KG1 (cell line): Measurements from ENCODE around the gene CDC45.

Experiments
- DNase-seq: peaks from one replicate; lab custom pipeline; 2025; lab: John Stamatoyannopoulos, UW

The CDC45 gene

DNA sequence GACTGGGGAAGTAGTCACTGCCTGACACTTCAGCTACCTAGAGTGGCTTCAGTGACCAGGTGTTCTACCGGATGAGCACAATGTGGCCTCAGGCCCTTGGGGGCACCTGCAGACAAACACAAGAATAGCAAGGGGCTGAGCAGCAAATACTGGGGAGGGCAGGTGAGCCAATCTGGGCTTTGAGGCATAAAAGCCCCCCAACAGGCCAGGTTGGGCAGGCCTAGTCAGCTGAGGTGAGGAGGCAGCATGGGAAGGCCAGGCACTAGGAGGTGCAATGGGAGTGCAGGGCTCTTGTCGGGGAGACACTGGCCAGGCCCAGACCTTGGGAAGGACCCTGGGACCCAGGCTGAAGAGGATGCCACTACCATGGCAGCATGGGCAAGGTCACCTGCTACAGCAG lies 9.7 kb upstream of the CDC45 start:
- no peak for DNase-seq

DNA sequence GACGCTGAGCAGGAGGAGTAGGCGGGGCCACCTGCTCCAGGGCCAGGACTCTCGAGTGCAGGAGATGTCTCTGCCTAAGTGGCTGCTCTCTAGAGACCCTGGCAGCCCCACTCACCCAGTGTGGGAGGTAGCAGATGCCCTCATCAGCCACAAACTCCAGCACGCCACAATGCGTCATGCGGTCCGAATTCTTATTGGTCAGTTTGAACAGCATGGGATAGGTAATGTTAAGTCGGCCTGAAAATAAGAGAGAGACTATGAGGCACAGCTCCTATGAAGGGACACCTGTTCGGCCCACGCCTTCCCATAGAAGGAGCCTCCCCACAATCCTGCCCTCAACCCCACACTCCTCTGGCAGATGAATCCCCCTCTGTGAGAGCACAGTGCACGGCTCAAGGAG lies 8.1 kb upstream of the CDC45 start:
- no peak for DNase-seq

DNA sequence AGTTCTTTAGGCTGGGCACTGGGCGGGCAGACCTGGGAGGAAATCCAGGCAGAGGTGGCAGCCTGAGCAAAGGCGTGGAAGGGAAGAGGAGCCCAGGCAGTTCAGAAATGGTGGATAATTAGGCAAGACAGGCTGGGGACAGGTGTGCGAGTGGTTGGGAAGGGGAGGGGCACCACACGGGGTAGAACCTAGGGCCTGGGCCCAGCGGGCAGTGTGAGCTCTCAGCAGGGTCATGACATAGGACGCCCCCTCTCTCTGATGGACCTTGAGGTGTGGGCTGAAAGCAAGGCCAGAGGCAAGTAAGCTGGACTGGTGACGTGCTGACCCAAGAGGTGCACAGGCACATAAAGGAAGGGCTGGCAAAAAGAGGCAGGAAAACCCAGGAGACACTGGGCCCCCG lies 7.5 kb upstream of the CDC45 start:
- no peak for DNase-seq

DNA sequence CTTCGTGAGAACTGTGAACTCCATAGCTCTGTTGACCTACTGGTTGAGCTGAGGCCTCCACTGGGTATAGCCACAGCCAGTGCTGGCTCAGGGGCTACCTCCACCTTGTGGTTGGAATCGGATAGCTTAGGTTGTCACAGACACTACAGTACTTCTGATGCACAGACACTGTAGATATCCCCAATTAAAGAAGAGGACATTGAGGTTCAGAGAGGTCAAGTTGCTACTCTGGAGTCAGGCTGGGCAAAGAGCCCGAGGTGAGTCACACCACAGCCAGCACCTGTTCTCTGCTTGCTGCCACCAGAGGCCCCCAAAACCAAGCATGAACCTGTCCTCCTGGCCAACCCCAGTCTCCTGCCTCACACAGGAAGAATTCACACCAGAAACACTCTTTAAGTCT lies 6.1 kb upstream of the CDC45 start:
- no peak for DNase-seq

DNA sequence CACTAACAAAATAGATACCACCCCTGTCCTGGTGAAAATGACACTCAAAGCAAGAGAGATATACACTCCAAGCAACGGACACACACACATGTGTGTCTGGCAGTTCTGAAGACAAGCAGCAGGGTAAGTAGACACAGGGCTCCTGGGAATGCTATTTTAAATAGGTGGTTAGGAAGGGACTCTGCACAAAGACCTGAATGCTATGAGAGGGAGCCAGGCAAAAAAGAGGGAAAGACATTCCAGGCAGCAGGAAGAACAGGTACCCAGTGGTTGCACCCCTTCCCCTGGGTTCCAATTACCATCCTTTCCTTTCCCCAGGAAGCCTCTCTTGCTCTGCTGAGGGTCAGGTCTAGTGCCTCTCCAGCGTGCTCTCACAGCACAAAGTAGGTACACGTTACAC lies 3.7 kb upstream of the CDC45 start:
- DNase-seq = no peak

DNA sequence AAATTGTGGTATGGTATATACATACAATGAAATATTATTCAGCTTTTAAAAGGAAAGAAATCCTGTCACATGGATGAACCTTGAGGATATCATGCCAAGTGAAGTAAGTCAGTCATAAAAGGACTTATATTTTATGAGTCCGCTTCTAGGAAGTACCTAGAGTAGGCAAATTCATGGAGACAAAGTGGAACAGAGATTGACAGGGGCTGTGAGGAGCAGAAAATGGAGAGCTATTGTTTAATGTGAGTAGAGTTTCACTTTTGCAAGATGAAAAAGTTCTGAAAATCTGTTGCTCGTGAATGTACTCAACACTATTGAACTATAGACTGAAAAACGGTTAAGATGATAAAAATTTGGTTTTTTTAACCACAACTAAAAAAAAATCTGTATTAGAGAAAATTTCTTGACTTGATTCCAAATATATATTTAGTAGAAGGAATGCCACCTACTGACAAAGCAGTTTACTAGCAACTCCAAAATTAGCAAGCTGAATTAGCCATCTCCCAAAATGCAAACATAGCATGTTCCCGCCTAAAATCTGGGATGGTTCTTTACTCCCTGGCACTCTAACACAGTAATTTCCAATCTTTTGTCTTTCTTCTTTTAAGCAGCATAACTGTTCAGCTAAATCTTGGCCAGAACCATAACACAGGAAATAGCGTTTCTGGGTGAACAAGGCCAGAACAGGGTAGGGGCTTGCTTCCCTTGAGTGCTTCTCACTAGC lies 2.2 kb upstream of the CDC45 start:
- DNase-seq = peak; percentile 4

- DNase-seq = no peak
These were observed 1.4 kb upstream of the CDC45 start for GRCh38 chr22:19478045-19478900.

DNA sequence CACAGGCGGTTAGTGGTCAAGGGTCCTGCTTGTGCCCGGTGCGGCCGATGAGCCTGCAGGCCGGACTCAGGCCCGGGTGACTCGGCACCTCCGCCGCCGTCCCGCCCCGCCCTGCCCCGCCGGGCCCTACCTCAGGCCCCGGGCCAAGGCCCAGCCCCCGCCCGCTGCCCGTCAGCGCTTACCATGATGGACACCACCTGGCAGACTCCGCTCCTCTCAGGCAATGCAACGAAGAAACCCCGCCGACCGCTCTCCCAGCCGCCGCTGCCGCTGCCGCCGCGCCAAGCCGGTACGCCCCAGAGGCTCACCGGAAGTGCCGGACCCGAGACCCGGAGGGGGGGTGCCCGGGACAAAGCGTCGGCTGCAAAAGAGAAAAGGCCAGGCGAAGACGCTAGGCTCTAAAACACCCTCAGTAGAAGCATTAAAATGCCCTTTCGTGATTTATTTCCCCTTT lies 792 bp upstream of the CDC45 start, which contains the start of gene UFD1:
Gene UFD1, minus strand, starts transcription at position 293 of the 454 bp plus-strand sequence. Its CDS starts 108 bp downstream, at position 185.
- DNase-seq = peak; percentile 96

DNA sequence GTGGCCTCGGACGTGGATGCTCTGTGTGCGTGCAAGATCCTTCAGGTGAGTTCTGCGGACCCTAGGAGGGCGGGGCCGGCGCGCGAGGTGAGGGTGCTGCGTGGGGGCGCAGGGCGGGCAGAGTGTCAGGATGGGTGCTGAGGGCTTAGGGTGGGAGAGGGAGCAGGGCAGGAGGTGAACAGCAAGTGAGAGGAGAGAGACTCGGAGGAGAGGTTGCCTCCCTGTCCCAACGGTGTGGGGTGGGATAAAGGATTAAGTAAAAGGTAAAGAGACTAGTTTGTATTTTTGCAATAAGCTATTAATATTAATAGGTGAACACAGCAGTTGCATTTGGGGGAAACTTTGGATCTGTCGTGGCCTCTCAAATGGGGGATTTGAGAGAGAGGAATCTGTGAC lies 451 bp downstream of the CDC45 start:
- no peak for DNase-seq

GRCh38 chr22:19480789-19481188 lies 1.1 kb downstream of the CDC45 start:
- no peak for DNase-seq

- no peak for DNase-seq
These were observed 2.6 kb downstream of the CDC45 start for GRCh38 chr22:19482297-19482696.

- DNase-seq = no peak
These were observed 3.9 kb downstream of the CDC45 start for GRCh38 chr22:19483481-19484244.

GRCh38 chr22:19488285-19488684 lies 8.6 kb downstream of the CDC45 start:
- DNase-seq = no peak

GRCh38 chr22:19488884-19489843 lies 9.4 kb downstream of the CDC45 start:
- DNase-seq = no peak

GRCh38 chr22:19490628-19491230 lies 11.0 kb downstream of the CDC45 start:
- DNase-seq = no peak

GRCh38 chr22:19492504-19493174 lies 12.9 kb downstream of the CDC45 start:
- DNase-seq = no peak

DNA sequence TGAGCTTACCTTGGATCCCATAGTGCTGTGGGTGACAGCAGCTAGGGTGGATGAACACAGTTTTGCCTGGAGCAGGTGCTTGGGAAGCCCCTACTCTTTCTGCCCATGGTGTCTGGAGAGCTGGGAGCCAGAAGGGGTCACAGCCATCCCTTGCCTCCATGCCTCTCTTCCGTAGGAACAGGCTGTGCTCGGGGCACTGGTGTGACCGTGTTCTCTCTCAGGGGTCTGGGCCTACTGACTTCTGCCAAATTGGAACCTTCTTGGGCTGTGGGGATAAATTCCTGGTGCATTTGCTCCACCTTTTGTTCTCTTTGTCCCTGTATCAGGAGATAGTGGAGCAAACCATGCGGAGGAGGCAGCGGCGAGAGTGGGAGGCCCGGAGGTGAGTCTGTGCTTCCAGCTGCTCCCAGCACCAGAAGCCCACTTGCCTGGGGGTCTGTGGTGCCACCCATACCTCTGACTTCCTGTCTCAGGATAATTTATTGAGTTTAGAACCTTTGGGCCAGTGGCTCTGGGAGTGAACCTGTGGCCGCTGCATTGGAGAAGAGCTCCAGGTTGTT lies 14.4 kb downstream of the CDC45 start:
- no peak for DNase-seq

DNA sequence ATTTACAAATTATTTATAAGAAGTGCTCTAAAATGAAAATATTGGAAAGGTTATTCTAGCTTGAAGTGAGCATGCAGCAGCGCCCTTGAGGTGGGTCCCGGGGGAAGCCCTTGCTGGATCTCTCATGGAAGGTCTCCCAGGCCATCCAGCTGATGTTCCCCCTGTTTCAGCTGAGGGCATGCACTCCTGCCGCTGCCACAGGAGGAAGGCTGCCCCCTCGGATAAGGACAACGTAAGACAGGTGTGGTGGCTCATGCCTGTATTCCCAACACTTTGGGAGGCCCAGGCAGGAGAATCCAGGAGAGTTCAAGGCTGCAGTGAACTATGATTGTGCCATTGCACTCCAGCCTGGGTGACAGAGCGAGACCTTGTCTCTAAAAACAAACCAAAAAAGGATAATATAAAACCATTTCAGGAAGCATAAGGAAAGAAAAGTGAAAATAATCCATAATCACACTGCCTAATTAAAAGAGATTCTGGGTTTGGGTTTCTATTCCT lies 15.0 kb downstream of the CDC45 start:
- no peak for DNase-seq

DNA sequence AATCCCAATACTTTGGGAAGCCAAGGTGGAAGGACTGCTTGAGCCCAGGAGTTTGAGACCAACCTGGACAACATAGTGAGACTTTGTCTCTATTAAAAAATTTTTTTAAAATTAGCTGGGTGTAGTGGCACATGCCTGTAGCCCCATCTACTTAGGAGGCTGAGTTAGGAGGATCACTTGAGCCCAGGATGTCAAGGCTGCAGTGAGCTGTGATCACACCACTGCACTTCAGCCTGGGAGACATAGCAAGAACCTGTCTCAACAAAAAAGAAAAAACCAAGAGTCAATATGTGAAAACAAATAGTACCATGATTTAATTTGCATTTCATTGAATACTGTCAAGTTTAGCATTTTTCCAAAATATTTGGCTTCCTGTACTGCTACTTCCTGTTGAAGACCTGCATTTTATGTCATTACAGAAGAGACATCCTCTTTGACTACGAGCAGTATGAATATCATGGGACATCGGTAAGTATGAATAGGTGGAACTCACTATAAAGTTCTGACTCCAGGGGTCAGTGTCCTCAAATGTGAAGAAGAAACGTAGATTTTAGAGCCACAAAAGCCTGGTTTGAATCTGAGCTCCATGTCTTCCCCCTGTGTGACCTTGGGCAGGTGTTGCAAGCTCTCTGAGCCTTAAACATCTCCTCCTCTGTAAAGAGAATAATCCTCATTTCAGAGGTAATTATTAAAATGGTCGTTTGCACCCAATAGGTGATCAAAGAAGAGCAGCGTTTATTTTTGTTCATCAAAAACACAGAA lies 16.0 kb downstream of the CDC45 start:
- DNase-seq = no peak
